Caco-2 (cell line): ENCODE data around the gene RBM4B. TPM values are rescaled to one million over a fixed set of nuclear protein-coding genes. Genes with fewer than 3 reads are reported as not detected.
A peak's percentile ranks its signal among the peaks of the same experiment; 100 is the strongest.

Experiments used
- BruUV-seq: library from RNA; stranded (reverse); fragments of 400-500 nt; replicated peaks from 2 replicates; lab custom pipeline; 2021; lab: Mats Ljungman, UMichigan
- CTCF ChIA-PET: fragments of 300-600 bp; sonication (Branson Sonifier 250); formaldehyde crosslinking; loops from one replicate; lab custom pipeline; 2022; ENCODE audit warnings: antibody characterized with exemption; lab: Charles Lee
- POLR2A ChIA-PET: fragments of 300-600 bp; sonication (Branson Sonifier 250); formaldehyde crosslinking; loops from one replicate; lab custom pipeline; 2022; ENCODE audit warnings: antibody characterized with exemption; lab: Charles Lee
- DNase-seq, 2 experiments: peaks; one replicate each; pipeline versions ENCODE4 v3.0.0 to v3.0.0-alpha.2; 2020 to 2022
- H3K27me3 ChIP-seq: replicated peaks from 2 replicates; pipeline ENCODE4 v1.6.0; 2011; ENCODE audit warnings: low read length; ENCODE audit not compliant: control insufficient read depth, insufficient read depth
- H3K36me3 ChIP-seq: 2 replicates; pipeline ENCODE4 v1.5.1; 2011; ENCODE audit warnings: low read length; ENCODE audit not compliant: control insufficient read depth, insufficient read depth
- H3K4me1 ChIP-seq: fragments of 250-450 bp; sonication (Bioruptor Pico); 2 replicates; pipeline ENCODE4 v1.5.1; 2020; ENCODE audit warnings: mild to moderate bottlenecking
- H3K4me3 ChIP-seq: 2 replicates; pipeline ENCODE4 v1.5.1; 2011; ENCODE audit warnings: low read depth, mild to moderate bottlenecking, control low read depth, low read length
- H3K9me3 ChIP-seq: fragments of 250-450 bp; sonication (Bioruptor Pico); 2 replicates; pipeline ENCODE4 v1.5.1; 2020; ENCODE audit warnings: mild to moderate bottlenecking, moderate library complexity
- H3K27ac Mint-ChIP-seq: one replicate; pipeline ENCODE4 v1.8.0; 2022; ENCODE audit warnings: mixed read lengths; ENCODE audit not compliant: unreplicated experiment
- H3K27me3 Mint-ChIP-seq: one replicate; pipeline ENCODE4 v1.8.0; 2022; ENCODE audit warnings: mixed read lengths; ENCODE audit not compliant: insufficient read depth, unreplicated experiment
- H3K36me3 Mint-ChIP-seq: one replicate; pipeline ENCODE4 v1.8.0; 2022; ENCODE audit warnings: mild to moderate bottlenecking, mixed read lengths; ENCODE audit not compliant: insufficient read depth, unreplicated experiment
- H3K4me1 Mint-ChIP-seq: one replicate; pipeline ENCODE4 v1.8.0; 2022; ENCODE audit warnings: low read depth, mixed read lengths; ENCODE audit not compliant: unreplicated experiment
- H3K4me3 Mint-ChIP-seq: one replicate; pipeline ENCODE4 v1.8.0; 2022; ENCODE audit warnings: mild to moderate bottlenecking, moderate library complexity, mixed read lengths; ENCODE audit not compliant: unreplicated experiment
- H3K9me3 Mint-ChIP-seq: one replicate; pipeline ENCODE4 v1.8.0; 2022; ENCODE audit warnings: mixed read lengths; ENCODE audit not compliant: unreplicated experiment
- CTCF ChIP-seq, 2 experiments: fragments of 200-600 bp in 1 of 2; IDR thresholded peaks; 1 replicate in 1 of 2; 2 replicates in 1 of 2; pipeline versions ENCODE4 v1.5.1 to v1.8.0; 2011 to 2022; ENCODE audit warnings: antibody characterized with exemption in 1 of 2, control low read depth in 1 of 2, inconsistent platforms in 1 of 2, low read depth in 1 of 2, low read length in 1 of 2, mild to moderate bottlenecking in 1 of 2, moderate library complexity in 1 of 2; ENCODE audit not compliant: insufficient read depth in 1 of 2, severe bottlenecking in 1 of 2, unreplicated experiment in 1 of 2
- intact Hi-C: fragments of 100-400 bp; cut with micrococcal nuclease; formaldehyde crosslinking; loops from one replicate; pipeline ENCODE4 v1.10.0; 2022; ENCODE audit not compliant: unreplicated experiment
- total RNA-seq: library from RNA; stranded (reverse); gene quantifications from 2 replicates; pipeline ENCODE4 v1.2.3, GENCODE V29; 2022

The RBM4B gene
- total RNA-seq, 1 experiment from 2014 or later = 45.8 TPM

- DNase-seq = no peak
- no peaks in the 10 kb centered on the region for H3K4me1 Mint-ChIP-seq
- intact Hi-C loops = no loop called here
- H3K4me3 Mint-ChIP-seq = no peak overlapping the region
- Histone ChIP-seq H3K4me1 (no peaks in the 10 kb centered on the region), H3K27me3 (no peaks in the 10 kb centered on the region), H3K9me3 (no peaks in the 10 kb centered on the region), H3K36me3 (peaks cover 22% of the 10 kb centered on the region), H3K4me3 (no peak overlapping the region)
- TF ChIP-seq CTCF (IDR thresholded peaks at IDR 0.05; ENCODE audit: insufficient read depth in 1 of 2, low read depth in 1 of 2, low read length in 1 of 2, severe bottlenecking in 1 of 2, unreplicated experiment in 1 of 2) = no peak
- CTCF ChIA-PET = interaction anchor here (0.6 kb wide), 1 partner anchor 682 kb away, joined by 3 read pairs; no protein-coding TSS in a partner anchor
- H3K27ac Mint-ChIP-seq = no peak overlapping the region
- H3K9me3 Mint-ChIP-seq = no peaks in the 10 kb centered on the region
- H3K27me3 Mint-ChIP-seq = no peaks in the 10 kb centered on the region
- H3K36me3 Mint-ChIP-seq = peaks cover 94% of the 10 kb centered on the region
- POLR2A ChIA-PET = interaction anchor here (2.5 kb wide), 1 partner anchor 12 kb away, joined by 31 read pairs; the partner anchor contains the start of gene RBM14
- no TSS peak for BruUV-seq
These were observed 48.3 kb downstream of the RBM4B start for GRCh38 chr11:66629356-66629755.

- H3K27ac Mint-ChIP-seq = no peak overlapping the region
These were observed 49.6 kb downstream of the RBM4B start for GRCh38 chr11:66628061-66628603.

GRCh38 chr11:66626926-66627325, 50.8 kb downstream of the RBM4B start:
- POLR2A ChIA-PET = interaction anchor here (1.1 to 2.5 kb wide), 3 partner anchors 10 to 12 kb away, joined by 3 to 31 read pairs (median 6); partner anchors contain the start of genes RBM14 and RBM4
- H3K36me3 ChIP-seq = peaks cover 24% of the 10 kb centered on the region

More at GRCh38 chr11:66628061-66628603, 49.6 kb downstream of the RBM4B start:
- H3K4me3 ChIP-seq = no peak overlapping the region
- no peaks in the 10 kb centered on the region for H3K9me3 ChIP-seq
- no peak overlapping the region for H3K4me3 Mint-ChIP-seq
- no peak for DNase-seq
- no peaks in the 10 kb centered on the region for H3K4me1 ChIP-seq
- BruUV-seq = TSS peak; percentile 1
- H3K27me3 Mint-ChIP-seq = no peaks in the 10 kb centered on the region
- intact Hi-C loops = no loop called here
- POLR2A ChIA-PET = interaction anchor here (1.9 to 2.5 kb wide), 2 partner anchors 10 to 11 kb away, joined by 6 to 31 read pairs; partner anchors contain the start of gene RBM14
- no peak for TF ChIP-seq CTCF (IDR thresholded peaks at IDR 0.05; ENCODE audit: insufficient read depth in 1 of 2, low read depth in 1 of 2, low read length in 1 of 2, severe bottlenecking in 1 of 2, unreplicated experiment in 1 of 2)
- H3K36me3 ChIP-seq = peaks cover 24% of the 10 kb centered on the region
- H3K27me3 ChIP-seq = no peaks in the 10 kb centered on the region
- H3K4me1 Mint-ChIP-seq = no peaks in the 10 kb centered on the region
- H3K9me3 Mint-ChIP-seq = no peaks in the 10 kb centered on the region
- CTCF ChIA-PET = interaction anchor here (0.6 to 0.8 kb wide), 2 partner anchors 10 to 264 kb away, joined by 3 to 4 read pairs; partner anchors contain the start of gene RBM4
- H3K36me3 Mint-ChIP-seq = peaks cover 96% of the 10 kb centered on the region

More at GRCh38 chr11:66626926-66627325, 50.8 kb downstream of the RBM4B start:
- no peak overlapping the region for H3K4me3 Mint-ChIP-seq
- no peaks in the 10 kb centered on the region for H3K9me3 ChIP-seq
- CTCF ChIA-PET = no interaction called here
- no peaks in the 10 kb centered on the region for H3K4me1 Mint-ChIP-seq
- DNase-seq = no peak
- H3K4me1 ChIP-seq = no peaks in the 10 kb centered on the region
- no peak for TF ChIP-seq CTCF (IDR thresholded peaks at IDR 0.05; ENCODE audit: insufficient read depth in 1 of 2, low read depth in 1 of 2, low read length in 1 of 2, severe bottlenecking in 1 of 2, unreplicated experiment in 1 of 2)
- intact Hi-C loops = no loop called here
- H3K9me3 Mint-ChIP-seq = no peaks in the 10 kb centered on the region
- peaks cover 98% of the 10 kb centered on the region for H3K36me3 Mint-ChIP-seq
- H3K4me3 ChIP-seq = no peak overlapping the region
- H3K27me3 Mint-ChIP-seq = no peaks in the 10 kb centered on the region
- BruUV-seq = no TSS peak
- no peaks in the 10 kb centered on the region for H3K27me3 ChIP-seq
- no peak overlapping the region for H3K27ac Mint-ChIP-seq
